ENCODE data around the gene C2orf80.
"Not testable (repeated sequence)": the region's sequence is repeated elsewhere in the genome, so short reads cannot be mapped to it uniquely, and the experiment has no call there.

The C2orf80 gene

DNA sequence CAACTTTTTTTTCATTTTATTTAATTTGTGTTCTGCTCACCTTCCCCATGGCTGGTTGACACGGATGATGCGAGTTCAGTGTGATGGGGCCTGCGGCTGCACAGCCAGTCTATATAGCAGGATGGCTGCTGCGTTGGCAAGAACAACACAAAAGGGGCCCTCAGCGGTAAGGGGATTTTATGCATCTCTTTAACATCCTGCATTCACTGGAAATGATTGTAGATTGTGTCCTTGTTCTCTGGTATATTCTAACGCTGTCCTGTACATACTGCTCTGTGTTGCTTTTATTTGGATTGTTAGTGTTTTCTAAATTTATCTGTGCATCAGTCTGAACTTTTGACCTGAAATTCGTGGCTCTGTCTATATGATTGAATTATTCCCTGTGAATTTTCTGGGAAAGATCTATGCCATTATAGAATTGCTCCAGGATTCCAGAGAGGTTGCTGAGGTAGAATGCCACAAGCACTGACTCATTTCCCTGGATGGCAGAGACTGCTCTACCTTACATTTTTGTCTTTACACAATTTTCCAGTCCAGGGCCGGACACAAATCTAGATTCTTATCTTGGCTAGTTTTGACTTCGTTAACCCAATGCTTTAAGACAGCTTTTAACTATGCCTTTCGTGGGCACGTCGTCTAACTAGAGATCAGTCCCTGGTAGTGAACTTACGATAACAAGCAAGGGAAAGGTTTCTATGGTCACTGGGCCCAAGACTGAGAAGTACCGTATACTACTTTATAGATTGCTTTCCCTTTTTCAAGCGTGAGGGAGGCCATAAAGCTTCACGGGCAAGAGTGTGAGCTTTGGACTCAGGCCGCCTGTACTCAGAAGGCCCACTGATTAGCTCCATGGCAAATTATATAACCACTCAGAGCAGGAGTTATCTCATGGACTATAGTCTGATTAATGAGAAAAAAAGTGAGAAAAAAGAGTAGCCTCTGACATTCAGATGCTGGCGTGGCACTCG is 59.8 kb downstream of the C2orf80 start, which contains the start of gene CRYGC:
Gene CRYGC, minus strand, starts transcription at position 85 of the 968 bp plus-strand sequence. Its CDS starts 36 bp downstream, at position 49.
- TF ChIP-seq, protein P1, sequence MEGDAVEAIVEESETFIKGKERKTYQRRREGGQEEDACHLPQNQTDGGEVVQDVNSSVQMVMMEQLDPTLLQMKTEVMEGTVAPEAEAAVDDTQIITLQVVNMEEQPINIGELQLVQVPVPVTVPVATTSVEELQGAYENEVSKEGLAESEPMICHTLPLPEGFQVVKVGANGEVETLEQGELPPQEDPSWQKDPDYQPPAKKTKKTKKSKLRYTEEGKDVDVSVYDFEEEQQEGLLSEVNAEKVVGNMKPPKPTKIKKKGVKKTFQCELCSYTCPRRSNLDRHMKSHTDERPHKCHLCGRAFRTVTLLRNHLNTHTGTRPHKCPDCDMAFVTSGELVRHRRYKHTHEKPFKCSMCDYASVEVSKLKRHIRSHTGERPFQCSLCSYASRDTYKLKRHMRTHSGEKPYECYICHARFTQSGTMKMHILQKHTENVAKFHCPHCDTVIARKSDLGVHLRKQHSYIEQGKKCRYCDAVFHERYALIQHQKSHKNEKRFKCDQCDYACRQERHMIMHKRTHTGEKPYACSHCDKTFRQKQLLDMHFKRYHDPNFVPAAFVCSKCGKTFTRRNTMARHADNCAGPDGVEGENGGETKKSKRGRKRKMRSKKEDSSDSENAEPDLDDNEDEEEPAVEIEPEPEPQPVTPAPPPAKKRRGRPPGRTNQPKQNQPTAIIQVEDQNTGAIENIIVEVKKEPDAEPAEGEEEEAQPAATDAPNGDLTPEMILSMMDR (conservative IDR thresholded peaks at IDR 0.05): no peak
- H3K27ac ChIP-seq: no peak within 1 kb of the TSS

DNA sequence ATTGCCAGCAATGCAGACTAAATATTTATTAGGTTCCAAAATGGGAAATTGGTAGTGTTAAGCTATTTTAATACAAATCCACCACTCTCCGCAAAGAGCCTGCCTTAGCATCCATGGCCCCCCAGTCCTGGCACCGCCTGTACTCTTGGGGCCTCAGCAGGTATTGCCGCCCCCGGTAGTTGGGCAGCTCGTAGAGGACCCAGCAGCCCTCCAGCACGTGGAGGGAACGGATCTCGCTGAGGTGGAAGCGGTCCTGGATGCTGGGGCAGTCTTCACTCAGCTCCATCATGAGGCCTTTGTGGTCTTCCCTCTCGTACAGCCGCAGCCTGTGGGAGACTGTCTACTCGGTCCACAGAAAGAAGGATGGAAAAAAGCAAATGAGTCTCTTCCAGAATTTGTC is 61.7 kb downstream of the C2orf80 start:
- TF ChIP-seq, protein P1 (conservative IDR thresholded peaks at IDR 0.05): no peak
- H3K27ac ChIP-seq: no peak overlapping the region

DNA sequence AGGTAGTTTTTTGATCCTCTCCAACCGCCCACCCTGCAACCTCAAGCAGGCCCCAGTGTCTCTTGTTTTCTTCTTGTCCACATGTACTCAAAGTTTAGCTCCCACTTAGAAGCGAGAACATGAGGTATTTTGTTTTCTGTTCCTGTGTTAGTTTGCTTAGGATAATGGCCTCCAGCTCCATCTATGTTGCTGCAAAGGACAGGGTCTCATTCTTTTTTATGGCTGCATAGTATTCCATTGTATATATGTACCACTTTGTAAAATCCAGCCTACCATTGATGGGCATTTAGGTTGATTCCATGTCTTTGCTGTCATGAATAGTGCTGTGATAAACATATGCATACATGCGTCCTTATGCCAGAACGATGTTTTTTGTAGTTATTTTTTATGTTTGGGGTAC is 62.7 kb downstream of the C2orf80 start:
- no peak overlapping the region for H3K27ac ChIP-seq
- TF ChIP-seq, protein P1 (conservative IDR thresholded peaks at IDR 0.05): no peak

DNA sequence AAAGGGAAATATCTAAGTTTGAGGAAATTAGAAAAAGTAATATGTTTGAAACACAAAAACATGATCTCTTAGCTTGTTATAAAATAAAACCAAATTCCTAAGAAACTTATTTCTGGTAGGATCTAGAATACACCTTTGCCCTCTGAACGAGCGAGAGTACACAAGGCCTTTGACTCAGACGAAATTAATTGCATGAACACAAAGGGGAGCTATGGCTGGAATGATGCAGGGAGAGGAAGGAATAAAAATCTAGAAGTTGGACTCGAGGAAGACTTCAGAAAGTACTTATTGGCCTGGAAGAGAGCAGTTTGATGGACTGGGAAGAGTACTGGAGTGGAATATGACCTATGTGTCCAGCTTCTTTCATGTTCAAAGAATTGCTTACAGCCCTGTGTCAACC is 64.6 kb downstream of the C2orf80 start:
- no peak overlapping the region for H3K27ac ChIP-seq
- TF ChIP-seq, protein P1 (conservative IDR thresholded peaks at IDR 0.05): no peak

DNA sequence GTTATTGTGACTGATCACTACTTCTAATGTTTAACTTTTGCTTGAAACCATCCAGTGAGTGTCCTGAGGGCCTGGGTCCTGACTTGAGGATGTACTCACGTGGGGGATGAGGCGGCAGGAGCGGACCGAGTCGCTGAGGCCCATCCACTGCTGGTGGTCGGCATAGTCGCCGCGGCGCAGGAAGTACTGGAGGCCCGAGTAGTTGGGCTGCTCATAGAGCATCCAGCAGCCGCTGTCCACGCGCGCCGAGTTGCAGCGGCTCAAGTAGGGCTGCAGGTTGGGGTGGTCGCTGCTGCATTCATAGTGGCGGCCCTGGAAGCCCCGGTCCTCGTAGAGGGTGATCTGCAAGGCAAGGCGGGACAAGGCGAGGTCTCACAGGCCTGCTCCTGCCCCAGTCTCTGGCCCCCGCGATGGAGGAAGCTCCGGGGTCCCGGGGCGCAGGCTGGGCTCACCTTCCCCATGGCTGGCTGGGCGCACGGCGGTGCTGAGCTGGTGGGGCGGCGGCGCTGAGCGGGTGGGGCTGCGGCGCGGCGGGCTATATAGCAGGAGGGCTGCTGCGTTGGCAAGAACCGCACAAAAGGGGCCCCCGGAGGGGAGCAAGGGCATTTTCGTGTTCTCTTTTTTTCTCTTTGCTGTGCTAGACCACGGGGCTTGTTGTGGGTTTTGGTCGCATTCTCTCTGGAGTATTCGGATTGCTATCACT is 65.7 kb downstream of the C2orf80 start, which contains the start of gene CRYGD:
Gene CRYGD, minus strand, starts transcription at position 512 of the 703 bp plus-strand sequence. Its CDS starts 51 bp downstream, at position 461.
- H3K27ac ChIP-seq: not testable (repeated sequence)

DNA sequence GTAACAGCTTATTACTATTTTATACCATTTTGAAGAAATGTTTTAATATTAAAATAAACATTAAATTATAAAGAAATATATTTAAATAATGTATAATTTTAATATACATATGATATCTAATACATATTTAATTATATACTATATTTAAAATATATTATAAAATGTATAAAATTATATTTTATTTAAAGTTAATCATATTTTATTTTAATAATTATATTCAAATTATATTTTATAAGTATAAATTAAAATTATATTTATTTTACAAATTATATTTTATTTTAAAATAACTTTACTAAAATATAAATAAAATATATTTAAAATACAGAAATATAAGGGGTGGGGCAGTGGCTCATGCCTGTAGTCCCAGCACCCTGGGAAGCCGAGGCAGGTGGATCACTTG is 67.6 kb downstream of the C2orf80 start:
- H3K27ac ChIP-seq: no peak overlapping the region
- TF ChIP-seq, protein P1 (conservative IDR thresholded peaks at IDR 0.05): no peak

DNA sequence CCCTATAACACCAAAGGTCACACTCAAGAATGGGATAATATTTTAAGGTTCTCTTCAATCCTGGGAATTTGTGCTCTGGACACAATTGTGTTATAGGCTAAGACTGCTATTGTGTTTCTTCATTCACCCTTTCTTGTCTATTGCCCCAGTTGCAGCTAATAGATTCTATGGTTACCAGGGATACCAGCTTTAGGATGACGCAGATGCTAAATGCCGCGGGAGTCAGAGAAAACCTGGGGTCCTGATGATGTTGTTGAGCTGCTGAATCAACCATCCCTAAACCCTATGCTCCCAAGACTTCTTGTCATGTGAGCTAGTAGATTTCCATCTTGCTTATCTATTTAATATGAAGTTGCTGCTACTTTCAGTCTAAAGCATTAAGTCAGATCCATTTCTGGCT is 70.9 kb downstream of the C2orf80 start:
- TF ChIP-seq, protein P1 (conservative IDR thresholded peaks at IDR 0.05): no peak
- no peak overlapping the region for H3K27ac ChIP-seq

DNA sequence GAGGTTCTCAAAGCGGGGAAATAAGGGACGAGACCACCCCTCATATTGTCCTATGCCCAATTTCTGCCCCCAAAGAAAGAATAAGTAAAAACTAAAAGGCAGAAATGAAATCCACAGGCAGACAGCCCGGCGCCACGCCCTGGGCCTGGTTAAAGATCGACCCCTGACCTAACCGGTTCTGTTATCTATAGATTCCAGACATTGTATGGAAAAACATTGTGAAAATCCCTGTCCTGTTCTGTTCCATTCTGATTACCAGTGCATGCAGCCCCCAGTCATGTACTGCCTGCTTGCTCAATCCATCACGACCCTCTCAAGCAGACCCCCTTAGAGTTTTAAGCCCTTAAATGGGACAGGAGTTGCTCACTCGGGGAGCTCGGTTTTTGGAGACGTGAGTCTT is 72.4 kb downstream of the C2orf80 start:
- H3K27ac ChIP-seq: not testable (repeated sequence)

Measured in VCaP (cell line).